Measurements from ENCODE around the gene FBXO9. TPM values are rescaled to one million over a fixed set of nuclear protein-coding genes. Genes with fewer than 3 reads are reported as not detected.

FBXO9 gene
- total RNA-seq, 1 experiment from 2014 or later = 71.0 TPM

DNA sequence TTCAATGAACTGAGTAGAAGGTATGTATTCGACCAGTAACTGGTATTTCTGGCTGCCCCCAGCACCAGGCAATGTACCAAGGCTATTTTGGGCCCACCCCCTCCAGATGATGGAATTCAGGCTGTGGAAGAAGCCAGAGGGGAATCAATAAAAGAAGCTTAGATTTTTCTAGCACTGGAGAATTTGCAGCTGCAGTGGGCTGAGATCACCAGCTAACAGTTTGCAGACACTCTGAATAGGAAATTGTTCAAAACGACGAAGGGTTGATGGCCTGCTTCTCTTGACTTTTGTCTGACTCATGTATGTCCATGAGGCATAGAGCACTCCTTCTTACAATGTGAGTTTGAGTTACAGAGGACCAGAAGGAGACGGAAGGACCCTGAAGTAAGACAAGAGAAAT is 32.4 kb upstream of the FBXO9 start:
- BruUV-seq (replicated peaks) = no TSS peak
- no peaks in the 10 kb centered on the region for H3K27me3 ChIP-seq (ENCODE audit: insufficient read depth, low read length)
- CTCF ChIA-PET = no interaction called here
- POLR2A ChIA-PET = no interaction called here
- ATAC-seq (no peak), DNase-seq (ENCODE audit: low read depth, low spot score) (no peak)
- no peaks in the 10 kb centered on the region for H3K9me3 ChIP-seq (ENCODE audit: control insufficient read depth in 1 of 2, insufficient read depth in 1 of 2, low read depth in 1 of 2, low read length in 2 of 2)
- H3K4me3 ChIP-seq (replicated peaks in 1 of 2; ENCODE audit: low read depth in 1 of 2, low read length in 2 of 2) = no peak overlapping the region
- H3K4me2 ChIP-seq (ENCODE audit: low read length) = no peak overlapping the region
- H2AFZ ChIP-seq (ENCODE audit: low read depth, low read length, poor library complexity, severe bottlenecking) = no peak overlapping the region
- H3K4me1 ChIP-seq (ENCODE audit: control insufficient read depth in 1 of 2, insufficient read depth in 2 of 2, low read length in 2 of 2) = peaks cover 0 to 8% of the 10 kb centered on the region in 2 experiments; a peak in 2 of 4 replicates
- H4K20me1 ChIP-seq (ENCODE audit: insufficient read depth) = no peaks in the 10 kb centered on the region
- H3K9ac ChIP-seq (ENCODE audit: low read length) = no peak overlapping the region
- H3K27ac ChIP-seq (ENCODE audit: low read depth, low read length) = no peak overlapping the region
- H3K9me2 ChIP-seq (ENCODE audit: insufficient read depth) = no peaks in the 10 kb centered on the region
- RAD21 ChIA-PET (ENCODE audit: low non-redundant PET in 1 of 2, low total read pairs in 2 of 2, uncharacterized antibody in 2 of 2, unreplicated experiment in 2 of 2) = no interaction called here
- no peaks in the 10 kb centered on the region for H3K36me3 ChIP-seq (ENCODE audit: control insufficient read depth in 1 of 2, insufficient read depth in 2 of 2, low read length in 2 of 2)
- intact Hi-C loops (cut with micrococcal nuclease) = no loop called here
- H3K79me2 ChIP-seq (ENCODE audit: insufficient read depth, low read length) = no peaks in the 10 kb centered on the region
- no peak for TF ChIP-seq EZH2phosphoT487 (IDR thresholded peaks at IDR 0.05; ENCODE audit: borderline replicate concordance)
- TF ChIP-seq JUND (IDR thresholded peaks at IDR 0.05) = no peak
- TF ChIP-seq TCF7L2 (IDR thresholded peaks at IDR 0.05; ENCODE audit: borderline replicate concordance, extremely low read depth, insufficient read depth, insufficient read length) = no peak

DNA sequence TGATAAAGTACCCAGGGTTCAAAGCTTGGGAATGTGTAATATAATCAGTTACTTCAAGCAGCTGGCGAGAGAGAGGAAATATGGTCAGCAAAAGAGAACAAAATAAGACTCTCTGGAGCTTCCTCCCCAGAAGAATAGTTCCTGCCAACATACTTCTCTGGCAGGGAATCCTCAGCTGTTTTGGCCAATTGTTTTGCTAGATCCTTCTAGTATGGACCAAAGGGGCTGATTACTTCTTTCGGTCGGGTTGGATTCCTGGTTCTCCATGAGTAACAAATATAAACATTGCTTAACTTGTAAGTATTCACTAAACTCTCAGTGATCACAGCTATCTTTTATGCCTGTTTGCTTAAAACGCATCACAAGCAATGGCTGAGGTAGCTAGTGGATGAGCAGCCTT is 31.4 kb upstream of the FBXO9 start:
- Histone ChIP-seq H3K9me2 (ENCODE audit: insufficient read depth) (no peaks in the 10 kb centered on the region), H2AFZ (ENCODE audit: low read depth, low read length, poor library complexity, severe bottlenecking) (no peak overlapping the region), H3K4me1 (ENCODE audit: control insufficient read depth in 1 of 2, insufficient read depth in 2 of 2, low read length in 2 of 2) (peaks cover 0 to 8% of the 10 kb centered on the region in 2 experiments; a peak in 2 of 4 replicates), H4K20me1 (ENCODE audit: insufficient read depth) (no peaks in the 10 kb centered on the region), H3K79me2 (ENCODE audit: insufficient read depth, low read length) (no peaks in the 10 kb centered on the region), H3K27me3 (ENCODE audit: insufficient read depth, low read length) (no peaks in the 10 kb centered on the region), H3K4me2 (ENCODE audit: low read length) (no peak overlapping the region), H3K27ac (ENCODE audit: low read depth, low read length) (no peak overlapping the region), H3K36me3 (ENCODE audit: control insufficient read depth in 1 of 2, insufficient read depth in 2 of 2, low read length in 2 of 2) (no peaks in the 10 kb centered on the region), H3K4me3 (replicated peaks in 1 of 2; ENCODE audit: low read depth in 1 of 2, low read length in 2 of 2) (no peak overlapping the region), H3K9me3 (ENCODE audit: control insufficient read depth in 1 of 2, insufficient read depth in 1 of 2, low read depth in 1 of 2, low read length in 2 of 2) (no peaks in the 10 kb centered on the region), H3K9ac (ENCODE audit: low read length) (no peak overlapping the region)
- POLR2A ChIA-PET = no interaction called here
- CTCF ChIA-PET = no interaction called here
- TF ChIP-seq POLR2A (IDR thresholded peaks at IDR 0.05; ENCODE audit: borderline replicate concordance, extremely low read depth, insufficient read depth, insufficient read length) (no peak), SIN3A (IDR thresholded peaks at IDR 0.05; ENCODE audit: low read depth) (no peak), MAX (IDR thresholded peaks at IDR 0.05) (no peak), CBX3 (IDR thresholded peaks at IDR 0.05; ENCODE audit: low read depth) (no peak), EZH2 (IDR thresholded peaks at IDR 0.05) (no peak), EGR1 (IDR thresholded peaks at IDR 0.05; ENCODE audit: low read depth) (no peak), POLR2AphosphoS5 (IDR thresholded peaks at IDR 0.05; ENCODE audit: low read depth, low read length) (no peak), JUND (IDR thresholded peaks at IDR 0.05) (no peak), RAD21 (IDR thresholded peaks at IDR 0.05; ENCODE audit: low read depth) (no peak), FOSL1 (IDR thresholded peaks at IDR 0.05; ENCODE audit: low read depth) (no peak), EZH2phosphoT487 (IDR thresholded peaks at IDR 0.05; ENCODE audit: borderline replicate concordance) (no peak)
- TF ChIP-seq, protein P1, sequence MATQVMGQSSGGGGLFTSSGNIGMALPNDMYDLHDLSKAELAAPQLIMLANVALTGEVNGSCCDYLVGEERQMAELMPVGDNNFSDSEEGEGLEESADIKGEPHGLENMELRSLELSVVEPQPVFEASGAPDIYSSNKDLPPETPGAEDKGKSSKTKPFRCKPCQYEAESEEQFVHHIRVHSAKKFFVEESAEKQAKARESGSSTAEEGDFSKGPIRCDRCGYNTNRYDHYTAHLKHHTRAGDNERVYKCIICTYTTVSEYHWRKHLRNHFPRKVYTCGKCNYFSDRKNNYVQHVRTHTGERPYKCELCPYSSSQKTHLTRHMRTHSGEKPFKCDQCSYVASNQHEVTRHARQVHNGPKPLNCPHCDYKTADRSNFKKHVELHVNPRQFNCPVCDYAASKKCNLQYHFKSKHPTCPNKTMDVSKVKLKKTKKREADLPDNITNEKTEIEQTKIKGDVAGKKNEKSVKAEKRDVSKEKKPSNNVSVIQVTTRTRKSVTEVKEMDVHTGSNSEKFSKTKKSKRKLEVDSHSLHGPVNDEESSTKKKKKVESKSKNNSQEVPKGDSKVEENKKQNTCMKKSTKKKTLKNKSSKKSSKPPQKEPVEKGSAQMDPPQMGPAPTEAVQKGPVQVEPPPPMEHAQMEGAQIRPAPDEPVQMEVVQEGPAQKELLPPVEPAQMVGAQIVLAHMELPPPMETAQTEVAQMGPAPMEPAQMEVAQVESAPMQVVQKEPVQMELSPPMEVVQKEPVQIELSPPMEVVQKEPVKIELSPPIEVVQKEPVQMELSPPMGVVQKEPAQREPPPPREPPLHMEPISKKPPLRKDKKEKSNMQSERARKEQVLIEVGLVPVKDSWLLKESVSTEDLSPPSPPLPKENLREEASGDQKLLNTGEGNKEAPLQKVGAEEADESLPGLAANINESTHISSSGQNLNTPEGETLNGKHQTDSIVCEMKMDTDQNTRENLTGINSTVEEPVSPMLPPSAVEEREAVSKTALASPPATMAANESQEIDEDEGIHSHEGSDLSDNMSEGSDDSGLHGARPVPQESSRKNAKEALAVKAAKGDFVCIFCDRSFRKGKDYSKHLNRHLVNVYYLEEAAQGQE (IDR thresholded peaks at IDR 0.05; ENCODE audit: low read depth) = no peak
- TF ChIP-seq, protein P2, sequence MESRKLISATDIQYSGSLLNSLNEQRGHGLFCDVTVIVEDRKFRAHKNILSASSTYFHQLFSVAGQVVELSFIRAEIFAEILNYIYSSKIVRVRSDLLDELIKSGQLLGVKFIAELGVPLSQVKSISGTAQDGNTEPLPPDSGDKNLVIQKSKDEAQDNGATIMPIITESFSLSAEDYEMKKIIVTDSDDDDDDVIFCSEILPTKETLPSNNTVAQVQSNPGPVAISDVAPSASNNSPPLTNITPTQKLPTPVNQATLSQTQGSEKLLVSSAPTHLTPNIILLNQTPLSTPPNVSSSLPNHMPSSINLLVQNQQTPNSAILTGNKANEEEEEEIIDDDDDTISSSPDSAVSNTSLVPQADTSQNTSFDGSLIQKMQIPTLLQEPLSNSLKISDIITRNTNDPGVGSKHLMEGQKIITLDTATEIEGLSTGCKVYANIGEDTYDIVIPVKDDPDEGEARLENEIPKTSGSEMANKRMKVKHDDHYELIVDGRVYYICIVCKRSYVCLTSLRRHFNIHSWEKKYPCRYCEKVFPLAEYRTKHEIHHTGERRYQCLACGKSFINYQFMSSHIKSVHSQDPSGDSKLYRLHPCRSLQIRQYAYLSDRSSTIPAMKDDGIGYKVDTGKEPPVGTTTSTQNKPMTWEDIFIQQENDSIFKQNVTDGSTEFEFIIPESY (IDR thresholded peaks at IDR 0.05; ENCODE audit: extremely low read depth, insufficient replicate concordance, low read length) = no peak
- ATAC-seq (no peak), DNase-seq (ENCODE audit: low read depth, low spot score) (no peak)
- BruUV-seq (replicated peaks) = no TSS peak
- RAD21 ChIA-PET (ENCODE audit: low non-redundant PET in 1 of 2, low total read pairs in 2 of 2, uncharacterized antibody in 2 of 2, unreplicated experiment in 2 of 2) = no interaction called here
- intact Hi-C loops (cut with micrococcal nuclease) = no loop called here

Data from HCT116 (cell line).